Measurements from ENCODE around the gene NLRP5. TPM values are rescaled to one million over a fixed set of nuclear protein-coding genes. Genes with fewer than 3 reads are reported as not detected.
"Not testable (repeated sequence)": the region's sequence is repeated elsewhere in the genome, so short reads cannot be mapped to it uniquely, and the experiment has no call there.

The NLRP5 gene
- polyA plus RNA-seq, 3 donors: not detected

DNA sequence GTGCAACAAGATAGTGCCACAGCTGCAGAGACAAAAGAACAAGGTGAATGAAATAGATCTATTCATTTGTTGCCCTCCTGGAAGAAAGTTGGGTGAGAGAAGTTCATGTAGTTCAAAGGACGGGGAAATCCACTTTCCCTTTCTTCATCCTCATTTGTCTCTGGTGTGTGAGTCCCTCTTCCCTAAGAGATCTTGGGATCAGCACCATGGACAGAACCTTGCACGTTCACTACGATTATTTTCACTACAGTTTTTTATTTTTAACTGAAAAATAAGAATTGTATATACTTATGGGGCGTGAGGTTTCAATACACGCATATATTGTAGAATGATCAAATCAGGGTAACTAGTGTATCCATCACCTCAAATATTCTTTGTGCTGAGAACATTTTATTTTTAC lies 29.2 kb downstream of the NLRP5 start:
- peaks cover 10 to 47% (median 31%) of the 10 kb centered on the region in 7 donors for H3K9me3 Mint-ChIP-seq
- no CpG with 5 or more reads among the region's 5 CpGs for WGBS (ENCODE audit: insufficient coverage)
- Histone ChIP-seq H3K36me3 (replicated peaks in 1 of 2; ENCODE audit: control insufficient read depth in 1 of 2, insufficient read depth in 2 of 2, low read length in 2 of 2) (no peaks in the 10 kb centered on the region), H3K9me3 (replicated peaks in 1 of 2; ENCODE audit: control insufficient read depth in 1 of 2, insufficient read depth in 1 of 2, low read length in 2 of 2) (peaks cover 41 to 43% of the 10 kb centered on the region in 2 donors), H3K4me1 (ENCODE audit: control insufficient read depth in 1 of 2, insufficient read depth in 2 of 2, low read length in 2 of 2) (no peaks in the 10 kb centered on the region), H3K4me3 (replicated peaks in 1 of 3; ENCODE audit: low read depth in 2 of 3, low read length in 3 of 3) (no peak overlapping the region), H4K20me1 (ENCODE audit: insufficient read depth, low read length) (no peaks in the 10 kb centered on the region), H2AFZ (ENCODE audit: insufficient read depth, low read depth, low read length, poor library complexity, severe bottlenecking) (no peak overlapping the region), H3K27ac (ENCODE audit: low read depth in 1 of 2, low read length in 2 of 2) (no peak overlapping the region), H3K79me2 (ENCODE audit: insufficient read depth, low read length) (no peaks in the 10 kb centered on the region), H3K9ac (ENCODE audit: insufficient read depth, low read length, poor library complexity, severe bottlenecking) (no peak overlapping the region), H3K27me3 (ENCODE audit: control insufficient read depth in 2 of 2, insufficient read depth in 2 of 2, low read length in 2 of 2) (no peaks in the 10 kb centered on the region), H3K4me2 (replicated peaks; ENCODE audit: extremely low read depth, low read length, poor library complexity, severe bottlenecking) (no peak overlapping the region)
- no peaks in the 10 kb centered on the region for H3K4me1 Mint-ChIP-seq
- no peak for TF ChIP-seq CTCF (IDR thresholded peaks at IDR 0.05)
- H3K27me3 Mint-ChIP-seq (ENCODE audit: low read depth in 3 of 3): peaks cover 0 to 3% (median 2%) of the 10 kb centered on the region in 3 donors
- intact Hi-C loops (cut with micrococcal nuclease): no loop called here
- H3K4me3 Mint-ChIP-seq: no peak overlapping the region
- no peak for DNase-seq
- no peak overlapping the region for H3K27ac Mint-ChIP-seq
- no peaks in the 10 kb centered on the region for H3K36me3 Mint-ChIP-seq

DNA sequence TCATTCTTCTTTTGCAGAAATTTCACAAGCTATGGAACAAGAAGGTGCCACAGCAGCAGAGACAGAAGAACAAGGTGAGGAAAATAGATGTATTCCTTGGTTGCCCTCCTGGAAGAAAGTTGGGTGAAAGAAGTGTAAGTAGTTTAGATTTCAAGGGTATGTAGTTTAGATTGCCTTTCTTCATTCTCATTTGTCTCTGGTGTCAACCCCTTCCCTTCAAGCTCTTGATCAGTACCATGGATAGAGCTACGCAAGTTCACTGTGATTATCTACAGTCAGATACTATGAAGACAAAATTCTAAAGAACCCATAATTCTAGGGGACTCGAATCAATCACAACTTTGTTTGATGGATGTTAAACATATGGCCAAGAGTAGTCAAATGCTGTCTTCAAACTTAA lies 32.8 kb downstream of the NLRP5 start:
- H3K4me3 ChIP-seq (replicated peaks in 1 of 3; ENCODE audit: low read depth in 2 of 3, low read length in 3 of 3); H3K27ac Mint-ChIP-seq; H4K20me1 ChIP-seq (ENCODE audit: insufficient read depth, low read length); intact Hi-C loops (cut with micrococcal nuclease); H3K4me2 ChIP-seq (replicated peaks; ENCODE audit: extremely low read depth, low read length, poor library complexity, severe bottlenecking); H3K9ac ChIP-seq (ENCODE audit: insufficient read depth, low read length, poor library complexity, severe bottlenecking); H3K4me3 Mint-ChIP-seq; H3K79me2 ChIP-seq (ENCODE audit: insufficient read depth, low read length); H2AFZ ChIP-seq (ENCODE audit: insufficient read depth, low read depth, low read length, poor library complexity, severe bottlenecking); H3K27me3 ChIP-seq (ENCODE audit: control insufficient read depth in 2 of 2, insufficient read depth in 2 of 2, low read length in 2 of 2); H3K36me3 ChIP-seq (replicated peaks in 1 of 2; ENCODE audit: control insufficient read depth in 1 of 2, insufficient read depth in 2 of 2, low read length in 2 of 2); H3K27ac ChIP-seq (ENCODE audit: low read depth in 1 of 2, low read length in 2 of 2); DNase-seq; H3K36me3 Mint-ChIP-seq; H3K27me3 Mint-ChIP-seq (ENCODE audit: low read depth in 3 of 3); H3K4me1 Mint-ChIP-seq; H3K4me1 ChIP-seq (ENCODE audit: control insufficient read depth in 1 of 2, insufficient read depth in 2 of 2, low read length in 2 of 2): not testable (repeated sequence)
- peaks cover 17 to 56% (median 33%) of the 10 kb centered on the region in 7 donors for H3K9me3 Mint-ChIP-seq
- WGBS (ENCODE audit: insufficient coverage): no CpG with 5 or more reads among the region's 2 CpGs
- H3K9me3 ChIP-seq (replicated peaks in 1 of 2; ENCODE audit: control insufficient read depth in 1 of 2, insufficient read depth in 1 of 2, low read length in 2 of 2): peaks cover 37 to 64% of the 10 kb centered on the region in 2 donors

DNA sequence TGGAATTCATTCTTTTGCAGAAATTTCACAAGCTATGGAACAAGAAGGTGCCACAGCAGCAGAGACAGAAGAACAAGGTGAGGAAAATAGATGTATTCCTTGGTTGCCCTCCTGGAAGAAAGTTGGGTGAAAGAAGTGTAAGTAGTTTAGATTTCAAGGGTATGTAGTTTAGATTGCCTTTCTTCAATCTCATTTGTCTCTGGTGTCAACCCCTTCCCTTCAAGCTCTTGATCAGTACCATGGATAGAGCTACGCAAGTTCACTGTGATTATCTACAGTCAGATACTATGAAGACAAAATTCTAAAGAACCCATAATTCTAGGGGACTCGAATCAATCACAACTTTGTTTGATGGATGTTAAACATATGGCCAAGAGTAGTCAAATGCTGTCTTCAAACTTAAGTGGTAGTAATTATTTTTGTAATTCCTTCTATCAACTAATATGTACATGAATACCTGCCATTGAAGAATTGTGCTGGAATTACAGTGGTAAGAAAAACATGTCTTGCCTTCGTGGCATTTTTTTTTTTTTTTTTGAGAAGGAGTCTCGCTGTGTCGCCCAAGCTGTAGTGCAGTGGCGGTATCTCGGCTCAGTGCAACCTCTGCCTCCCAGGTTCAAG lies 33.9 kb downstream of the NLRP5 start:
- H3K4me2 ChIP-seq (replicated peaks; ENCODE audit: extremely low read depth, low read length, poor library complexity, severe bottlenecking); H3K4me1 Mint-ChIP-seq; H3K4me1 ChIP-seq (ENCODE audit: control insufficient read depth in 1 of 2, insufficient read depth in 2 of 2, low read length in 2 of 2); H3K27ac Mint-ChIP-seq; H4K20me1 ChIP-seq (ENCODE audit: insufficient read depth, low read length); H3K36me3 ChIP-seq (replicated peaks in 1 of 2; ENCODE audit: control insufficient read depth in 1 of 2, insufficient read depth in 2 of 2, low read length in 2 of 2); H3K27me3 ChIP-seq (ENCODE audit: control insufficient read depth in 2 of 2, insufficient read depth in 2 of 2, low read length in 2 of 2); H3K79me2 ChIP-seq (ENCODE audit: insufficient read depth, low read length); H3K4me3 ChIP-seq (replicated peaks in 1 of 3; ENCODE audit: low read depth in 2 of 3, low read length in 3 of 3); H2AFZ ChIP-seq (ENCODE audit: insufficient read depth, low read depth, low read length, poor library complexity, severe bottlenecking); H3K36me3 Mint-ChIP-seq; H3K27ac ChIP-seq (ENCODE audit: low read depth in 1 of 2, low read length in 2 of 2); intact Hi-C loops (cut with micrococcal nuclease); DNase-seq; H3K27me3 Mint-ChIP-seq (ENCODE audit: low read depth in 3 of 3); H3K9ac ChIP-seq (ENCODE audit: insufficient read depth, low read length, poor library complexity, severe bottlenecking); H3K4me3 Mint-ChIP-seq: not testable (repeated sequence)
- WGBS (ENCODE audit: insufficient coverage): 83% methylated on average over 1 of the region's 7 CpGs
- H3K9me3 Mint-ChIP-seq: peaks cover 18 to 58% (median 34%) of the 10 kb centered on the region in 7 donors
- H3K9me3 ChIP-seq (replicated peaks in 1 of 2; ENCODE audit: control insufficient read depth in 1 of 2, insufficient read depth in 1 of 2, low read length in 2 of 2): peaks cover 37 to 55% of the 10 kb centered on the region in 2 donors

Data from CD14-positive monocyte (primary cell).